HepG2 (cell line): ENCODE data around the gene ECSIT. TPM values are rescaled to one million over a fixed set of nuclear protein-coding genes. Genes with fewer than 3 reads are reported as not detected.
"Not testable (repeated sequence)": the region's sequence is repeated elsewhere in the genome, so short reads cannot be mapped to it uniquely, and the experiment has no call there.

Experiments
- ATAC-seq: fragments of 200-7000 bp; cut with Tn5 transposase; 3 replicates; pipeline ENCODE4 v1.9.1; 2020; ENCODE audit warnings: mild to moderate bottlenecking, moderate library complexity
- BruUV-seq: library from RNA; stranded (reverse); fragments of 400-500 nt; replicated peaks from 2 replicates; lab custom pipeline; 2021; lab: Mats Ljungman, UMichigan
- CTCF ChIA-PET: fragments of 300-600 bp; formaldehyde crosslinking; extraction: SDS; loops from one replicate; lab custom pipeline; 2021; ENCODE audit warnings: low total read pairs, inconsistent platforms, low intra/inter-chr PET ratio; lab: Yijun Ruan, JAX
- POLR2A ChIA-PET: fragments of 350-600 bp; sonication (Branson Sonifier 250); formaldehyde crosslinking; loops from one replicate; lab custom pipeline; 2020; ENCODE audit warnings: antibody characterized with exemption, inconsistent platforms; lab: Yijun Ruan, JAX
- DNase-seq: peaks from one replicate; pipeline ENCODE4 v3.0.0-alpha.2; 2015; ENCODE audit warnings: low spot score
- FAIRE-seq: peaks from 3 replicates; lab custom pipeline; 2011; peaks lifted over from hg19 to GRCh38; lab: Jason Lieb, UNC
- H2AFZ ChIP-seq: one replicate; pipeline ENCODE4 v1.6.1; 2011; ENCODE audit warnings: low read length, inconsistent platforms
- H3K27ac ChIP-seq: fragments of 300-600 bp; 3 replicates; pipeline ENCODE4 v1.8.0; 2011; ENCODE audit warnings: mixed run types, mild to moderate bottlenecking, mixed read lengths, low read length, inconsistent platforms; ENCODE audit not compliant: insufficient read depth; ENCODE audit errors: extremely low read length
- H3K27me3 ChIP-seq, 2 experiments: fragments of 200-600 bp in 1 of 2; 2 replicates in 1 of 2; 3 replicates in 1 of 2; pipeline versions ENCODE4 v1.6.0 to v1.8.0; 2011; ENCODE audit warnings: low read length in 2 of 2, mild to moderate bottlenecking in 2 of 2, moderate library complexity in 2 of 2, inconsistent platforms in 1 of 2; ENCODE audit not compliant: insufficient read depth in 2 of 2, control insufficient read depth in 1 of 2
- H3K36me3 ChIP-seq, 2 experiments: fragments of 200-600 bp in 1 of 2; replicated peaks in 1 of 2; 2 replicates in 1 of 2; 3 replicates in 1 of 2; pipeline versions ENCODE4 v1.5.1 to v1.8.0; 2011; ENCODE audit warnings: low read length in 2 of 2, inconsistent platforms in 1 of 2; ENCODE audit not compliant: insufficient read depth in 2 of 2, control insufficient read depth in 1 of 2
- H3K4me1 ChIP-seq: 2 replicates; pipeline ENCODE4 v1.5.1; 2012; ENCODE audit warnings: low read length, inconsistent platforms; ENCODE audit not compliant: insufficient read depth
- H3K4me2 ChIP-seq: 2 replicates; pipeline ENCODE4 v1.6.0; 2011; ENCODE audit warnings: low read depth, low read length, inconsistent platforms
- H3K4me3 ChIP-seq, 3 experiments: fragments of 200-600 bp in 1 of 3; sonication (generic), shearing (Covaris generic) in 1 of 3; replicated peaks in 1 of 3; 2 replicates each; pipeline ENCODE4 v1.5.1; 2011 to 2016; ENCODE audit warnings: low read length in 3 of 3, inconsistent platforms in 2 of 3, low read depth in 2 of 3, mild to moderate bottlenecking in 2 of 3, control low read depth in 1 of 3, mixed read lengths in 1 of 3; ENCODE audit not compliant: insufficient read depth in 1 of 3
- H3K79me2 ChIP-seq: one replicate; pipeline ENCODE4 v1.6.1; 2011; ENCODE audit warnings: low read length, inconsistent platforms; ENCODE audit not compliant: insufficient read depth
- H3K9ac ChIP-seq: 2 replicates; pipeline ENCODE4 v1.6.0; 2011; ENCODE audit warnings: mild to moderate bottlenecking, low read depth, low read length, inconsistent platforms; ENCODE audit not compliant: insufficient read depth
- H3K9me3 ChIP-seq: 2 replicates; pipeline ENCODE4 v1.5.1; 2012; ENCODE audit warnings: mild to moderate bottlenecking, low read length
- H4K20me1 ChIP-seq: 2 replicates; pipeline ENCODE4 v1.6.0; 2011; ENCODE audit warnings: inconsistent platforms, mild to moderate bottlenecking, low read length, moderate library complexity; ENCODE audit not compliant: insufficient read depth
- FOXA3 ChIP-seq: IDR thresholded peaks from 2 replicates; pipeline ENCODE4 v1.6.1; 2016; ENCODE audit warnings: missing genetic modification reagents, missing compliant biosample characterization
- GZF1 ChIP-seq: sonication (generic); formaldehyde crosslinking; IDR thresholded peaks from 2 replicates; pipeline ENCODE4 v1.5.1; 2020; ENCODE audit warnings: mild to moderate bottlenecking, missing genetic modification reagents
- KDM2A ChIP-seq: sonication (generic); formaldehyde crosslinking; IDR thresholded peaks from 2 replicates; pipeline ENCODE4 v1.4.0; 2020; ENCODE audit warnings: low read depth, missing genetic modification reagents, borderline replicate concordance
- ZBTB33 ChIP-seq: sonication (generic); formaldehyde crosslinking; IDR thresholded peaks from 2 replicates; pipeline ENCODE4 v1.4.0; 2020; ENCODE audit warnings: missing genetic modification reagents
- WGBS: methylation state at CpG from one replicate; pipeline ENCODE4 v1.1.6; 2017; ENCODE audit warnings: low lambda C conversion rate; 5-methylcytosine and 5-hydroxymethylcytosine counted together
- in situ Hi-C: cut with HindIII; loops from 2 replicates; pipeline ENCODE4 v1.10.0; 2017; ENCODE audit warnings: low pct_unique_long_range_greater_than_20kb; ENCODE audit not compliant: extremely low pct_ligation_motif_present
- intact Hi-C: fragments of 100-400 bp; cut with micrococcal nuclease; formaldehyde crosslinking; loops from one replicate; pipeline ENCODE4 v1.10.0; 2022; ENCODE audit not compliant: unreplicated experiment
- polyA plus RNA-seq, 8 experiments: library from polyadenylated mRNA; depleted of rRNA in 3 of 8; stranded (reverse) in 7 of 8; unstranded in 1 of 8; fragments of >200 nt; fragmentation: Illumina TruSeq in 4 of 8; extraction: Trizol in 4 of 8; gene quantifications; 2 replicates each; pipeline versions ENCODE4 v1.2.1 to v1.2.3, GENCODE V29; 2011 to 2016; ENCODE audit warnings: low read depth in 4 of 8, missing spikeins in 1 of 8, mixed read lengths in 1 of 8; ENCODE audit not compliant: insufficient read depth in 1 of 8
- total RNA-seq, 5 experiments: library from RNA; depleted of rRNA; stranded (reverse); fragments of >200 nt; fragmentation: Illumina TruSeq; extraction: Trizol; gene quantifications; 2 replicates each; pipeline ENCODE4 v1.2.3, GENCODE V29; 2016; ENCODE audit warnings: low read depth in 1 of 5
- TF ChIP-seq, protein P1 (sequence below): sonication (generic); formaldehyde crosslinking; IDR thresholded peaks from 2 replicates; pipeline ENCODE4 v1.5.0; 2020; ENCODE audit warnings: mild to moderate bottlenecking, missing genetic modification reagents, borderline replicate concordance

The ECSIT gene
- total and polyA plus RNA-seq, 2 of the 13 experiments (the other 11 are each of a cell fraction or from before 2014, with no cell fraction given) = 36.4 to 62.3 TPM

DNA sequence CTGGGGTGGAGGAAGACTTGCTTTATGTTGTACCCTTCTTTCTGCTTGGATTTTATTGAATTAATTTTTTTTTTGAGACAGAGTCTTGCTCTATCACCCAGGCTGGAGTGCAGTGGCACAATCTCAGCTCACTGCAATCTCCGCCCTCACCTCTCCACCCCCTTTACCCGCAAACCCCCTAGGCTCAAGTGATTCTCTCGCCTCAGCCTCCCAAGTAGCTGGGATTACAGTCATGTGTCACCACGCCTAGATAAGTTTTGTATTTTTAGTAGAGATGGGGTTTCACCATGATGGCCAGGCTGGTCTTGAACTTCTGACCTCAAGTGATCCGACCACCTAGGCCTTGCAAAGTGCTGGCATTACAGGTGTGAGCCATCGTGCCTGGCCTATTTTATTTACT is 44.4 kb upstream of the ECSIT start:
- POLR2A ChIA-PET = interaction anchor here (0.9 to 1.8 kb wide), 3 partner anchors 13 to 24 kb away, joined by 3 to 6 read pairs (median 3); partner anchors contain the start of genes ELOF1 and ZNF627
- FAIRE-seq, intact Hi-C loops, H3K9ac ChIP-seq, H3K27me3 ChIP-seq, H2AFZ ChIP-seq, H3K79me2 ChIP-seq, H4K20me1 ChIP-seq, CTCF ChIA-PET, H3K4me2 ChIP-seq, H3K36me3 ChIP-seq, in situ Hi-C loops, H3K9me3 ChIP-seq, BruUV-seq, H3K4me3 ChIP-seq, DNase-seq, H3K27ac ChIP-seq, ATAC-seq: not testable (repeated sequence)
- 76% methylated on average over 6 of the region's 6 CpGs for WGBS
- H3K4me1 ChIP-seq = peaks cover 11% of the 10 kb centered on the region

GRCh38 chr19:11570039-11570462 is 41.1 kb upstream of the ECSIT start:
- DNase-seq = no peak
- no TSS peak for BruUV-seq
- Histone ChIP-seq H2AFZ (no peak overlapping the region), H3K27me3 (no peaks in the 10 kb centered on the region), H3K4me3 (no peak overlapping the region), H3K9me3 (no peaks in the 10 kb centered on the region), H3K79me2 (no peaks in the 10 kb centered on the region), H3K4me1 (no peaks in the 10 kb centered on the region), H3K9ac (no peak overlapping the region), H3K4me2 (no peak overlapping the region), H4K20me1 (no peaks in the 10 kb centered on the region), H3K36me3 (no peaks in the 10 kb centered on the region), H3K27ac (no peak overlapping the region)
- POLR2A ChIA-PET = interaction anchor here (0.7 kb wide), 1 partner anchor 11 kb away, joined by 3 read pairs; no protein-coding TSS in a partner anchor
- in situ Hi-C loops (no loop called here), intact Hi-C loops (no loop called here)
- CTCF ChIA-PET = no interaction called here
- no peak for ATAC-seq
- FAIRE-seq = no peak
- WGBS = 69% methylated on average over 5 of the region's 5 CpGs
- TF ChIP-seq ZBTB33 (CRISPR knock-in tag) (peak; percentile 90), KDM2A (CRISPR knock-in tag) (no peak), GZF1 (CRISPR knock-in tag) (no peak), FOXA3 (CRISPR knock-in tag) (peak; percentile 10; the same call in 1 of the 2 replicates)
- TF ChIP-seq, protein P1, sequence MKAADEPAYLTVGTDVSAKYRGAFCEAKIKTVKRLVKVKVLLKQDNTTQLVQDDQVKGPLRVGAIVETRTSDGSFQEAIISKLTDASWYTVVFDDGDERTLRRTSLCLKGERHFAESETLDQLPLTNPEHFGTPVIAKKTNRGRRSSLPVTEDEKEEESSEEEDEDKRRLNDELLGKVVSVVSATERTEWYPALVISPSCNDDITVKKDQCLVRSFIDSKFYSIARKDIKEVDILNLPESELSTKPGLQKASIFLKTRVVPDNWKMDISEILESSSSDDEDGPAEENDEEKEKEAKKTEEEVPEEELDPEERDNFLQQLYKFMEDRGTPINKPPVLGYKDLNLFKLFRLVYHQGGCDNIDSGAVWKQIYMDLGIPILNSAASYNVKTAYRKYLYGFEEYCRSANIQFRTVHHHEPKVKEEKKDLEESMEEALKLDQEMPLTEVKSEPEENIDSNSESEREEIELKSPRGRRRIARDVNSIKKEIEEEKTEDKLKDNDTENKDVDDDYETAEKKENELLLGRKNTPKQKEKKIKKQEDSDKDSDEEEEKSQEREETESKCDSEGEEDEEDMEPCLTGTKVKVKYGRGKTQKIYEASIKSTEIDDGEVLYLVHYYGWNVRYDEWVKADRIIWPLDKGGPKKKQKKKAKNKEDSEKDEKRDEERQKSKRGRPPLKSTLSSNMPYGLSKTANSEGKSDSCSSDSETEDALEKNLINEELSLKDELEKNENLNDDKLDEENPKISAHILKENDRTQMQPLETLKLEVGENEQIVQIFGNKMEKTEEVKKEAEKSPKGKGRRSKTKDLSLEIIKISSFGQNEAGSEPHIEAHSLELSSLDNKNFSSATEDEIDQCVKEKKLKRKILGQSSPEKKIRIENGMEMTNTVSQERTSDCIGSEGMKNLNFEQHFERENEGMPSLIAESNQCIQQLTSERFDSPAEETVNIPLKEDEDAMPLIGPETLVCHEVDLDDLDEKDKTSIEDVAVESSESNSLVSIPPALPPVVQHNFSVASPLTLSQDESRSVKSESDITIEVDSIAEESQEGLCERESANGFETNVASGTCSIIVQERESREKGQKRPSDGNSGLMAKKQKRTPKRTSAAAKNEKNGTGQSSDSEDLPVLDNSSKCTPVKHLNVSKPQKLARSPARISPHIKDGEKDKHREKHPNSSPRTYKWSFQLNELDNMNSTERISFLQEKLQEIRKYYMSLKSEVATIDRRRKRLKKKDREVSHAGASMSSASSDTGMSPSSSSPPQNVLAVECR = no peak
